Measurements from ENCODE around the gene NLRP2B. TPM values are rescaled to one million over a fixed set of nuclear protein-coding genes. Genes with fewer than 3 reads are reported as not detected.

The NLRP2B gene
- total RNA-seq, 2 experiments from 2014 or later = not detected

GRCh38 chrX:57647020-57647419, 33.0 kb downstream of the NLRP2B start:
- POLR2A ChIA-PET = no interaction called here
- no peaks in the 10 kb centered on the region for H4K20me1 ChIP-seq (ENCODE audit: insufficient read depth, low read length)
- BruUV-seq (replicated peaks) = no TSS peak

DNA sequence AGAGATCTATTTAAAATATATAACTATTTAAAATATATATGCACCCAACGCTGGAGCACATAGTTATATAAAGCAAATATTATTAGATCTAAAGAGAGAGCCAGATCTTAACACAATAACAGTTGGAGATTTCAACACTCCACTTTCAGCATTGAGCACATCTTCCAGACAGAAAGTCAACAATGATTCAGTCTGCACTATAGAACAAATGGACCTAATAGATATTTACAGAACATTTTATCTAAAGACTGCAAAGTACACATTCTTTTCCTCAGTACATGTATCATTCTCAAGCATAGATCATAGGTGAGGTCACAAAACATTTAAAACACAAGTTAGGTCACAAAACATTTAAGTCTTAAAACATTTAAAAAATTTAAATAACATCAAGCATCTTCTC, 36.4 kb downstream of the NLRP2B start:
- no TSS peak for BruUV-seq (replicated peaks)
- DNase-seq (ENCODE audit: low spot score) = no peak
- POLR2A ChIA-PET = no interaction called here
- Histone ChIP-seq H3K9me2 (ENCODE audit: insufficient read depth, low read length) (no peaks in the 10 kb centered on the region), H3K4me1 (ENCODE audit: insufficient read depth, low read length, poor library complexity, severe bottlenecking) (no peaks in the 10 kb centered on the region), H3K4me2 (ENCODE audit: low read length) (no peak overlapping the region), H4K20me1 (ENCODE audit: insufficient read depth, low read length) (no peaks in the 10 kb centered on the region), H3K4me3 (ENCODE audit: low read depth, low read length, poor library complexity, severe bottlenecking) (no peak overlapping the region), H3K36me3 (ENCODE audit: insufficient read depth, low read length) (no peaks in the 10 kb centered on the region), H3K27ac (ENCODE audit: low read depth, low read length, poor library complexity, severe bottlenecking) (no peak overlapping the region), H3K79me2 (ENCODE audit: insufficient read depth, low read depth, low read length) (no peaks in the 10 kb centered on the region), H2AFZ (ENCODE audit: low read length) (no peak overlapping the region), H3K9me3 (ENCODE audit: low read length) (no peaks in the 10 kb centered on the region)
- intact Hi-C loops (cut with micrococcal nuclease; ENCODE audit: unreplicated experiment) = no loop called here
- no peak for TF ChIP-seq EZH2phosphoT487 (IDR thresholded peaks at IDR 0.05; ENCODE audit: borderline replicate concordance, low read depth, low read length)
- TF ChIP-seq, protein P1, sequence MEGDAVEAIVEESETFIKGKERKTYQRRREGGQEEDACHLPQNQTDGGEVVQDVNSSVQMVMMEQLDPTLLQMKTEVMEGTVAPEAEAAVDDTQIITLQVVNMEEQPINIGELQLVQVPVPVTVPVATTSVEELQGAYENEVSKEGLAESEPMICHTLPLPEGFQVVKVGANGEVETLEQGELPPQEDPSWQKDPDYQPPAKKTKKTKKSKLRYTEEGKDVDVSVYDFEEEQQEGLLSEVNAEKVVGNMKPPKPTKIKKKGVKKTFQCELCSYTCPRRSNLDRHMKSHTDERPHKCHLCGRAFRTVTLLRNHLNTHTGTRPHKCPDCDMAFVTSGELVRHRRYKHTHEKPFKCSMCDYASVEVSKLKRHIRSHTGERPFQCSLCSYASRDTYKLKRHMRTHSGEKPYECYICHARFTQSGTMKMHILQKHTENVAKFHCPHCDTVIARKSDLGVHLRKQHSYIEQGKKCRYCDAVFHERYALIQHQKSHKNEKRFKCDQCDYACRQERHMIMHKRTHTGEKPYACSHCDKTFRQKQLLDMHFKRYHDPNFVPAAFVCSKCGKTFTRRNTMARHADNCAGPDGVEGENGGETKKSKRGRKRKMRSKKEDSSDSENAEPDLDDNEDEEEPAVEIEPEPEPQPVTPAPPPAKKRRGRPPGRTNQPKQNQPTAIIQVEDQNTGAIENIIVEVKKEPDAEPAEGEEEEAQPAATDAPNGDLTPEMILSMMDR (conservative IDR thresholded peaks at IDR 0.05; ENCODE audit: low read length) = no peak
- CTCF ChIA-PET (ENCODE audit: unreplicated experiment) = no interaction called here

More at GRCh38 chrX:57647020-57647419, 33.0 kb downstream of the NLRP2B start:
- Histone ChIP-seq H3K9me2 (ENCODE audit: insufficient read depth, low read length) (no peaks in the 10 kb centered on the region), H3K9me3 (ENCODE audit: low read length) (no peaks in the 10 kb centered on the region), H3K4me2 (ENCODE audit: low read length) (no peak overlapping the region), H3K27ac (ENCODE audit: low read depth, low read length, poor library complexity, severe bottlenecking) (no peak overlapping the region), H3K79me2 (ENCODE audit: insufficient read depth, low read depth, low read length) (no peaks in the 10 kb centered on the region), H3K36me3 (ENCODE audit: insufficient read depth, low read length) (no peaks in the 10 kb centered on the region), H3K4me1 (ENCODE audit: insufficient read depth, low read length, poor library complexity, severe bottlenecking) (no peaks in the 10 kb centered on the region), H3K4me3 (ENCODE audit: low read depth, low read length, poor library complexity, severe bottlenecking) (no peak overlapping the region), H2AFZ (ENCODE audit: low read length) (no peak overlapping the region)
- TF ChIP-seq, protein P1 (conservative IDR thresholded peaks at IDR 0.05; ENCODE audit: low read length) = no peak
- no peak for TF ChIP-seq EZH2phosphoT487 (IDR thresholded peaks at IDR 0.05; ENCODE audit: borderline replicate concordance, low read depth, low read length)
- CTCF ChIA-PET (ENCODE audit: unreplicated experiment) = no interaction called here
- intact Hi-C loops (cut with micrococcal nuclease; ENCODE audit: unreplicated experiment) = no loop called here
- no peak for DNase-seq (ENCODE audit: low spot score)

DNA sequence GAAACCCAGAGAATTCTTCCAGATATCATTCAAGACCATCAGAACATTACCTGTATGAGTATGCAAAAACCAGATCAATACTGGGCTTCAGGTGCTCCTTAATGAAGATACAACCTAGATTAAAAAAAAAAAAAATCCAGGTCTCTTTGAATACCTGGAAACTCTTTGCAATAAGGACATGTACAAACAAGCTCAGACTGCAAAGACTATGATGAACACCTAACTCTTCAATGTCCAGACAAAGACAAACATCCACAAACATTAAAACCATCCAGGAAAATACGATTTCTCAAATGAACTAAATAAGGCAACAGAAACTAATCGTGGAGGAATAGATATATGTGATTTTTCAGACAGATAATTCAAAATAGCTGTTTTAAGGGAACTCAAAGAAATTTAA, 38.7 kb downstream of the NLRP2B start:
- TF ChIP-seq EZH2phosphoT487 (IDR thresholded peaks at IDR 0.05; ENCODE audit: borderline replicate concordance, low read depth, low read length) = no peak
- TF ChIP-seq, protein P1 (conservative IDR thresholded peaks at IDR 0.05; ENCODE audit: low read length) = no peak
- no peaks in the 10 kb centered on the region for H3K4me1 ChIP-seq (ENCODE audit: insufficient read depth, low read length, poor library complexity, severe bottlenecking)
- H3K36me3 ChIP-seq (ENCODE audit: insufficient read depth, low read length) = no peaks in the 10 kb centered on the region
- intact Hi-C loops (cut with micrococcal nuclease; ENCODE audit: unreplicated experiment) = no loop called here
- ChIA-PET POLR2A (no interaction called here), CTCF (ENCODE audit: unreplicated experiment) (no interaction called here)
- no peak for DNase-seq (ENCODE audit: low spot score)
- H3K4me3 ChIP-seq (ENCODE audit: low read depth, low read length, poor library complexity, severe bottlenecking) = no peak overlapping the region
- H3K27ac ChIP-seq (ENCODE audit: low read depth, low read length, poor library complexity, severe bottlenecking) = no peak overlapping the region
- H3K4me2 ChIP-seq (ENCODE audit: low read length) = no peak overlapping the region
- no peak overlapping the region for H2AFZ ChIP-seq (ENCODE audit: low read length)
- H4K20me1 ChIP-seq (ENCODE audit: insufficient read depth, low read length) = no peaks in the 10 kb centered on the region
- no peaks in the 10 kb centered on the region for H3K9me2 ChIP-seq (ENCODE audit: insufficient read depth, low read length)
- H3K9me3 ChIP-seq (ENCODE audit: low read length) = no peaks in the 10 kb centered on the region
- no peaks in the 10 kb centered on the region for H3K79me2 ChIP-seq (ENCODE audit: insufficient read depth, low read depth, low read length)
- BruUV-seq (replicated peaks) = no TSS peak
